GM10266 (cell line): ENCODE data around the gene NPAS4.
"Not testable (repeated sequence)": the region's sequence is repeated elsewhere in the genome, so short reads cannot be mapped to it uniquely, and the experiment has no call there.

Source experiments
- DNase-seq: peaks from one replicate; pipeline ENCODE4 v3.0.0; 2012; ENCODE audit errors: extremely low spot score
- TF ChIP-seq, protein P1 (sequence below): IDR thresholded peaks from 2 replicates; pipeline ENCODE4 v1.5.1; 2012; ENCODE audit warnings: mild to moderate bottlenecking, low read depth; ENCODE audit not compliant: control insufficient read depth, insufficient read depth; ENCODE audit errors: missing control alignments

The NPAS4 gene

DNA sequence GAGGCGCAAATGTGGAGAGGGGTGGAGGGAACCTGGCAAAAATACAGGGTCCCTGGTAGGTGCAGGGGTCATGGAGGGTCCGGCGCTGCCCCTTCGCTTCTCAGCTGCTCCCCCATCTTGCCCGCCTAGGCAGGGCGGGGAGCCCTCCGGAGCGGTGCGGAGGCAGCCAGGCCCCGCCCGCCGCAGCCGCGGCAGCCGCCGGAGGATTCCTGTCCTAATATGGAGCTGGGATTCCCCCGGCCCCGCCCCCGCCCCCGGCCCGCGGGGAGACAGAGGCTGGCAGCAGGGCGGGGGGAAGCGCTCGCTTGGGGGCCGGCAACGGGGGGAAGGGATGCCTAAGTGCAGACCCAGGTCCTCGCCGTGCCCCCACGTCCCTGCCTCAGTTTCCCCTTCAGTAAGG is 1.0 kb upstream of the NPAS4 start:
- no peak for DNase-seq
- TF ChIP-seq, protein P1, sequence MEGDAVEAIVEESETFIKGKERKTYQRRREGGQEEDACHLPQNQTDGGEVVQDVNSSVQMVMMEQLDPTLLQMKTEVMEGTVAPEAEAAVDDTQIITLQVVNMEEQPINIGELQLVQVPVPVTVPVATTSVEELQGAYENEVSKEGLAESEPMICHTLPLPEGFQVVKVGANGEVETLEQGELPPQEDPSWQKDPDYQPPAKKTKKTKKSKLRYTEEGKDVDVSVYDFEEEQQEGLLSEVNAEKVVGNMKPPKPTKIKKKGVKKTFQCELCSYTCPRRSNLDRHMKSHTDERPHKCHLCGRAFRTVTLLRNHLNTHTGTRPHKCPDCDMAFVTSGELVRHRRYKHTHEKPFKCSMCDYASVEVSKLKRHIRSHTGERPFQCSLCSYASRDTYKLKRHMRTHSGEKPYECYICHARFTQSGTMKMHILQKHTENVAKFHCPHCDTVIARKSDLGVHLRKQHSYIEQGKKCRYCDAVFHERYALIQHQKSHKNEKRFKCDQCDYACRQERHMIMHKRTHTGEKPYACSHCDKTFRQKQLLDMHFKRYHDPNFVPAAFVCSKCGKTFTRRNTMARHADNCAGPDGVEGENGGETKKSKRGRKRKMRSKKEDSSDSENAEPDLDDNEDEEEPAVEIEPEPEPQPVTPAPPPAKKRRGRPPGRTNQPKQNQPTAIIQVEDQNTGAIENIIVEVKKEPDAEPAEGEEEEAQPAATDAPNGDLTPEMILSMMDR, result no peak

DNA sequence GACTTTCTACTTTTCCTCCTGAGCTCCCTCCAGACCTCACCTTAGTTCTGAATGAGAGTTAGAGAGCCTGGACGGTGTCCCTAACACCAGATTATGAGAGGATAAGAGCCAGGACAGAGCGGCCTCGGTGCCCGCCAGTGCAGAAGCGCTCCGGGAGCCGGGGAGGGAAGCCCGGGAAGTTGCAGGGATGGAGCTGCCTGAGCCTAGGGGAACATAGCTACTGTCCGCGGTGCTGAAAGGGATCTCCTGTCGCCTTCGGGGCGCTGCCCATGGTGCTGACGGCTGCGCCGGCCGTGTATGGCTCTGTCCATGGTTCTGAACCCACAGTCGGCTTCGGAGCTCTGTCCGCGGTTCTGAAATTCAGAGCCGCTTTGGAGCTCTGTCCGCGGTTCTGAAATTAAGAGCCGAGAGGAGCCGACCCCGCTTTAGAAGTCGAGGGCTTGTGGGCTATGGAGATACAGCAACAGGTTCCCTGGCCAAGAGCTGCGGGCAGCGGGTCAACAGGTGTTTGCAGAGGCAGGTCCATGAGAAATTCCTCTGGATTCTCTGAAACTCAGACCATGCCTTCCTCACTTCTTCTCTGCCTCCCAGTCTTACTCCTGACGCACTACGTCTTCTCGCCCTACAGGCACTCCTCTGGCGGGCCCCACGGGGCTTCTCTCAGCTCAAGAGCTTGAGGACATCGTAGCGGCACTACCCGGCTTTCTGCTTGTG is 814 bp downstream of the NPAS4 start:
- peak; percentile 95 for DNase-seq

DNA sequence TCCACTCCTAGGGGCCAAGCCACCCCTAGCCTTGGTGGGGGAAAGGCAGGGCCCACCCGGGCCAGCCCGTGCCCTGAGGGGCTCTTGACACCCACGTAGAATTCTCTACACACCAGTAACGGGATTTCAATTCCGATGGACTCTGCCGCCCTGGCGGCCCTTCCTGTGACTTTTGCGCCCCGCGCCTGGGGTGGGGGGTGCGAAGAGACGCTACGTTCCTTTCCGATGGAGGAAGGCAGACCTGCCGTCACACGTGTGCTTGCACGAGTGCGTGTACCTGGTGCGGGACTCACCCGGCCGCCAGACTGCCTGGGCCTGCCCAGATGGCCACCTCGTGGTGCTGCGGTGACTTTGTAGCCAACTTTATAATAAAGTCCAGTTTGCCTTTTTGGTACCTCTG is 5.5 kb downstream of the NPAS4 start:
- TF ChIP-seq, protein P1, result no peak
- DNase-seq, result no peak

More for the DNA sequence above, 814 bp downstream of the NPAS4 start:
- TF ChIP-seq, protein P1, result no peak

DNA sequence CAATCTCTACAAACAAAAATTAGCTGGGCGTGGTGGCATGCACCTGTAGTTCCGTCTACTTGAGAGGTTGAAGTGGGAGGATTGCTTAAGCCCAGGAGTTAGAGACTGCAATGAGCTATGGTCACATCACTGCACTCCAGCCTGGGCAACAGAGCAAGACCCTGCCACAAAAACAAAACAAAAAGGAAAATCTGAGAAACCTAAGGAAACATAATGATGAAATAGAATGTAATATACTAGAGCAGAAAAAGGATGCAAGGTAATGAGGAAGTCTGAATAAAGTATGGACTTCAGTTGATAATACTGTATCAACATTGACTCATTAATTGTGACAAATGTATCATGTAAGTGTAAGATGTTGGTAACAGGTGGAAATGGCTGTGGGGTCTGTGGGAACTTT is 8.1 kb downstream of the NPAS4 start:
- TF ChIP-seq, protein P1, result no peak
- no peak for DNase-seq

DNA sequence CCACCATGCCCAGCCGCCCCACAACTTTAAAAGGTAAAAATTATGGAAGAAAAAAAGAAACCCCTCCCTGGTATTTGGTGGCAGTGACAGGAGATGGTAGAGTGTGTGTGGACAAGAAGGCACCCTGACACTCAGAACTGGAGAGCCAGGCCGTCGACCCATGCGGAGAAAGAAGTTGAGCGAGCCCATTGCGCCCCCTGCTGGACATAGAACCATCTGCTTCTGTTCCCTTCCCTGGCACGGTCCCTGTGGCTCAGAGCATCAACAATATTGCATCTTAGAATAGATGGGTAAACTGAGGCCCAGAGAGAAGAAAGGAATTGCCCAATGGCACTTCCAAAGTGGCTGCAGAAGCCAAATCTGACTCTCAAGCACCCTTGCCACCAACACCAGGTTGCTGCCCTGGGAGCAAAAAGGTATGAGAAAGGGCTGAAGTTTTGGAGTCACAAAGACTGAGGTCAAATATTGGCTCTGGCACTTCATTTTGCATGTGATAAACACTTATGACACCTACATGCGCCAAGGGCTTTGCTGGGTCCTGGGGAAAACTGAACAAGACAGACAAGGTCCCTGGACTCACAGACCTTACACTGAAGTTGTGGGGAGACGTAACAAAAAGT is 9.3 kb downstream of the NPAS4 start:
- TF ChIP-seq, protein P1, result peak; percentile 85
- DNase-seq, result peak; percentile 82

DNA sequence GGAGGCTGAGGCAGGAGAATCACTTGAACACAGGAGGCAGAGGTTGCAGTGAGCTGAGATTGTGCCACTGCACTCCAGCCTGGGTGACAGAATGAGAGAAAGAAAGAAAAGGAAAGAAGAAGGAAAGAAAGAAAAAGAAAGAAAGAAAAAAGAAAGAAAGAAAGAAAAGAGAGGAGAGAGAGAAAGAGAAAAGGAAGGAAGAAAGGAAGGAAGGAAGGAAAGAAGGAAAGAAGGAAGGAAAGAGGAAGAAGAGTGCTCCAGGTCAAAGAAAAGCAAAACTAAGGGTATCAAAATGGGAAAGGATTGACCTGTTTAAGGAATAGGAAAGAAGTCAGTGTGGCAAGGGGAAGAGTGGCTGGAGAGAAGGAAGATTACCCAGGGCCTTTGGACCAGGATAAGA is 10.5 kb downstream of the NPAS4 start:
- not testable (repeated sequence) for DNase-seq

DNA sequence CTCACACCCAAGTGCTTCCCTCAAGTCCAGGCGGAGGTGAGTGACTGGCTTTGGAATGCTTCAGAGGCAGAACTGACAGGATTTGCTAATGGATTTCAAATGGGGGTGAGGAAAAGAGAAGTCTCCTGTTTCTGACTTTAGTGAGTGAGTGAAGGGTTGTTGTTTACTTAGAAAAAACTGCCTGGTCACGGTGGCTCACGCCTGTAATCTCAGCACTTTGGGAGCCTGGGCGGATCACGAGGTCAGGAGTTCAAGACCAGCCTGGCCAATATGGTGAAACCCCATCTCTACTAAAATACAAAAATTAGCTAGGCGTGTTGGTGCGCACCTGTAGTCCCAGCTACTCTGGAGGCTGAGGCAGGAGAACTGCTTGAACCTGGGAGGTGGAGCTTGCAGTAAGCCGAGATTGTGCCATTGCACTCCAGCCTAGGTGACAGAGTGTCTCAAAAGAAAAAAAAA is 11.1 kb downstream of the NPAS4 start:
- DNase-seq, result not testable (repeated sequence)

DNA sequence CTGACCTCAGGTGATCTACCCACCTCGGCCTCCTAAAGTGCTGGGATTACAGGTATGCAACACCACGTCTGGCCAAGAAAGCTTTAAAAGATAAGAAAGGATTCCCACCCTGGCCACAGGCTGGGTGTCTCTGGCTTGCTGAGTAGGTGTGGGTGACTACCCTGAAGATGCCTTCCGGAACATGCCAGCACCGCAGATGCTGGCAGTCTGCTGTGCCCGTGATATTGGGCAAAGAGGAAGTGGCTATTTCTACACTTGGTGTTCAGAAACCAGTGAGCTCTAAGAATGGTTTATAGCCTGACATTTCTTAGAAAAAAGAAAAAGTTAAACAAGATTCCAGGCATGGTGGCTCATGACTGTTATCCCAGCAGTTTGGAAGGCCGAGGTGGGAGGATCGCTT is 11.8 kb downstream of the NPAS4 start:
- no peak for DNase-seq
- TF ChIP-seq, protein P1, result no peak
